SU-DHL-6 (cell line): Measurements from ENCODE around the gene PDE6A.

ENCODE experiments used
- H2AFZ ChIP-seq: fragments of 200-600 bp; sonication (generic); 2 replicates; pipeline ENCODE4 v1.6.1; 2014; ENCODE audit warnings: low read depth, mild to moderate bottlenecking, moderate library complexity, mixed read lengths, antibody characterized with exemption, low read length; ENCODE audit not compliant: severe bottlenecking
- H3F3A ChIP-seq: fragments of 200-600 bp; shearing (Covaris generic); 2 replicates; pipeline ENCODE4 v1.6.0; 2016; ENCODE audit warnings: antibody characterized with exemption, mild to moderate bottlenecking; ENCODE audit not compliant: insufficient read depth
- H3K27ac ChIP-seq: fragments of 200-600 bp; sonication (generic); 2 replicates; pipeline ENCODE4 v1.5.1; 2016; ENCODE audit warnings: low read depth, mild to moderate bottlenecking, low read length, moderate library complexity, mixed read lengths
- H3K27me3 ChIP-seq: fragments of 200-600 bp; sonication (generic), shearing (Covaris generic); 2 replicates; pipeline ENCODE4 v1.6.0; 2014; ENCODE audit warnings: mild to moderate bottlenecking, low read length
- H3K36me3 ChIP-seq: fragments of 200-600 bp; sonication (generic); 2 replicates; pipeline ENCODE4 v1.6.1; 2014; ENCODE audit warnings: mild to moderate bottlenecking, low read length, mixed read lengths
- H3K4me2 ChIP-seq: fragments of 300-600, 200-600 bp; shearing (Covaris generic), sonication (generic); 2 replicates; pipeline ENCODE4 v1.6.0; 2014; ENCODE audit warnings: low read length, low read depth, mild to moderate bottlenecking; ENCODE audit not compliant: poor library complexity, severe bottlenecking
- H3K4me3 ChIP-seq: fragments of 200-600 bp; sonication (generic); 2 replicates; pipeline ENCODE4 v1.5.1; 2014; ENCODE audit warnings: antibody characterized with exemption, low read length, mild to moderate bottlenecking, mixed read lengths; ENCODE audit not compliant: insufficient read depth, poor library complexity, severe bottlenecking
- H3K79me2 ChIP-seq: fragments of 200-600 bp; sonication (generic); 2 replicates; pipeline ENCODE4 v1.6.1; 2014; ENCODE audit warnings: mild to moderate bottlenecking, low read length, moderate library complexity; ENCODE audit not compliant: insufficient read depth
- H3K9ac ChIP-seq: fragments of 200-600 bp; sonication (generic); 2 replicates; pipeline ENCODE4 v1.7.0; 2014; ENCODE audit warnings: mild to moderate bottlenecking, low read length
- H3K9me2 ChIP-seq: fragments of 200-600 bp; sonication (generic); replicated peaks from 2 replicates; pipeline ENCODE4 v1.6.1; 2014; ENCODE audit warnings: low read length; ENCODE audit not compliant: insufficient read depth
- H3K9me3 ChIP-seq: fragments of 200-600 bp; sonication (generic); 2 replicates; pipeline ENCODE4 v1.6.1; 2014; ENCODE audit warnings: low read length, mixed read lengths; ENCODE audit not compliant: insufficient read depth
- H4K20me1 ChIP-seq: fragments of 200-600 bp; sonication (generic); 2 replicates; pipeline ENCODE4 v1.6.1; 2014; ENCODE audit warnings: low read depth, mild to moderate bottlenecking, antibody characterized with exemption, low read length, moderate library complexity, mixed read lengths
- CTCF ChIP-seq: fragments of 200-600 bp; sonication (generic); IDR thresholded peaks from one replicate; pipeline ENCODE4 v1.5.1; 2017; ENCODE audit warnings: antibody characterized with exemption, mild to moderate bottlenecking, low read length, moderate library complexity; ENCODE audit not compliant: insufficient read depth, poor library complexity, severe bottlenecking
- EZH2phosphoT487 ChIP-seq: fragments of 200-600 bp; sonication (generic), shearing (Covaris generic); conservative IDR thresholded peaks from 2 replicates; pipeline ENCODE4 v1.6.1; 2018; ENCODE audit warnings: mild to moderate bottlenecking, antibody characterized with exemption, low read length, moderate library complexity, mixed read lengths

PDE6A gene

GRCh38 chr5:149892594-149892993, 52.0 kb downstream of the PDE6A start:
- H3K9me3 ChIP-seq: no peaks in the 10 kb centered on the region
- H3K9me2 ChIP-seq: no peaks in the 10 kb centered on the region
- H3K79me2 ChIP-seq: no peaks in the 10 kb centered on the region
- H3K9ac ChIP-seq: no peak overlapping the region
- H2AFZ ChIP-seq: no peak overlapping the region
- TF ChIP-seq CTCF (no peak), EZH2phosphoT487 (no peak)
- no peak overlapping the region for H3K4me2 ChIP-seq
- H4K20me1 ChIP-seq: no peaks in the 10 kb centered on the region
- H3K27me3 ChIP-seq: no peaks in the 10 kb centered on the region
- H3K4me3 ChIP-seq: no peak overlapping the region
- no peaks in the 10 kb centered on the region for H3F3A ChIP-seq
- H3K36me3 ChIP-seq: no peaks in the 10 kb centered on the region
- no peak overlapping the region for H3K27ac ChIP-seq

GRCh38 chr5:149888280-149888679, 56.3 kb downstream of the PDE6A start:
- Histone ChIP-seq H4K20me1 (no peaks in the 10 kb centered on the region), H3K27me3 (no peaks in the 10 kb centered on the region), H3F3A (no peaks in the 10 kb centered on the region), H3K9ac (no peak overlapping the region), H3K9me2 (no peaks in the 10 kb centered on the region), H3K79me2 (no peaks in the 10 kb centered on the region), H2AFZ (no peak overlapping the region), H3K36me3 (no peaks in the 10 kb centered on the region), H3K27ac (no peak overlapping the region), H3K4me3 (no peak overlapping the region), H3K4me2 (no peak overlapping the region), H3K9me3 (no peaks in the 10 kb centered on the region)
- no peak for TF ChIP-seq EZH2phosphoT487
- TF ChIP-seq CTCF: no peak

- H3K9ac ChIP-seq: no peak overlapping the region
- H2AFZ ChIP-seq: no peak overlapping the region
- TF ChIP-seq CTCF (no peak), EZH2phosphoT487 (no peak)
- H3K4me3 ChIP-seq: no peak overlapping the region
- no peaks in the 10 kb centered on the region for H3K9me2 ChIP-seq
- H3K36me3 ChIP-seq: no peaks in the 10 kb centered on the region
- no peaks in the 10 kb centered on the region for H4K20me1 ChIP-seq
- H3K4me2 ChIP-seq: no peak overlapping the region
- H3K27ac ChIP-seq: no peak overlapping the region
- no peaks in the 10 kb centered on the region for H3K79me2 ChIP-seq
- no peaks in the 10 kb centered on the region for H3K9me3 ChIP-seq
- H3F3A ChIP-seq: no peaks in the 10 kb centered on the region
- H3K27me3 ChIP-seq: no peaks in the 10 kb centered on the region
Measured at GRCh38 chr5:149887622-149888183, 56.9 kb downstream of the PDE6A start.
